Gastrocnemius medialis (tissue), 4 donors: ENCODE results near the gene PANK2. TPM values are rescaled to one million over a fixed set of nuclear protein-coding genes. Genes with fewer than 3 reads are reported as not detected.

ENCODE experiments used
- ATAC-seq, 2 donors: fragments of 150-250 bp; one replicate each; pipeline ENCODE4 v1.9.1; 2016
- DNase-seq, 2 donors: peaks; one replicate each; pipeline ENCODE4 v3.0.0-alpha.2; 2019
- H3K27ac ChIP-seq, 4 donors: fragments of 200-600 bp; sonication (generic); 1 replicate in 1 of 4; 2 replicates in 3 of 4; pipeline ENCODE4 v1.5.1; 2016 to 2018; ENCODE audit warnings: mild to moderate bottlenecking in 2 of 4, moderate library complexity in 1 of 4
- H3K27me3 ChIP-seq, 3 donors: fragments of 200-600 bp; sonication (generic) in 2 of 3; 1 replicate in 1 of 3; 2 replicates in 2 of 3; pipeline versions ENCODE4 v1.5.1 to v1.6.0; 2016 to 2019; ENCODE audit warnings: mild to moderate bottlenecking in 1 of 3, moderate library complexity in 1 of 3
- H3K36me3 ChIP-seq, 2 donors: fragments of 200-600 bp; sonication (generic) in 1 of 2; one replicate each; pipeline ENCODE4 v1.5.1; 2017 to 2018
- H3K4me1 ChIP-seq, 2 donors: fragments of 200-600 bp; sonication (generic) in 1 of 2; one replicate each; pipeline ENCODE4 v1.5.1; 2016 to 2017; ENCODE audit warnings: mild to moderate bottlenecking in 2 of 2
- H3K4me3 ChIP-seq, 4 donors: fragments of 200-600 bp; sonication (generic) in 3 of 4; 1 replicate in 1 of 4; 2 replicates in 3 of 4; pipeline ENCODE4 v1.5.1; 2016 to 2019; ENCODE audit warnings: mild to moderate bottlenecking in 2 of 4
- H3K9me3 ChIP-seq, 3 donors: fragments of 200-600 bp; sonication (generic) in 2 of 3; 1 replicate in 1 of 3; 2 replicates in 2 of 3; pipeline ENCODE4 v1.5.1; 2016 to 2019
- CTCF ChIP-seq, 5 experiments: fragments of 450-650 bp in 3 of 5; fragments of 200-600 bp in 2 of 5; sonication (generic) in 2 of 5; IDR thresholded peaks in 4 of 5; conservative IDR thresholded peaks in 1 of 5; 1 replicate in 4 of 5; 2 replicates in 1 of 5; pipeline ENCODE4 v1.5.1; 2016 to 2019; ENCODE audit warnings: antibody characterized with exemption in 5 of 5, mild to moderate bottlenecking in 3 of 5, moderate library complexity in 3 of 5
- POLR2A ChIP-seq, 2 donors: fragments of 450-650 bp; IDR thresholded peaks; one replicate each; pipeline ENCODE4 v1.6.1; 2017; ENCODE audit warnings: antibody characterized with exemption in 2 of 2, mild to moderate bottlenecking in 2 of 2, moderate library complexity in 2 of 2
- in situ Hi-C, 4 donors: fragments of 200-750 bp; cut with MboI; loops; one replicate each; pipeline versions ENCODE4 v1.15.0 to v1.8.0; 2017; ENCODE audit warnings: low sequenced_read_pairs in 4 of 4
- intact Hi-C: fragments of 100-400 bp; cut with DNase I; formaldehyde crosslinking; loops from one replicate; pipeline ENCODE4 v1.15.1; 2023; ENCODE audit warnings: low total_unique reads
- total RNA-seq, 4 donors: library from RNA; depleted of rRNA; stranded (reverse); fragments of >200 nt; gene quantifications; one replicate each; pipeline versions ENCODE4 v1.1.0 to v1.2.3, GENCODE V29; 2016

PANK2 gene
- total RNA-seq, 4 donors from 2014 or later = 18.2 to 25.8 (median 23.5) TPM

- ATAC-seq (no peak), DNase-seq (no peak)
- peaks cover 3 to 72% of the 10 kb centered on the region in 2 donors for H3K36me3 ChIP-seq
- in situ Hi-C loops = no loop called here
- H3K27me3 ChIP-seq = no peaks in the 10 kb centered on the region
- intact Hi-C loops = no loop called here
- H3K4me1 ChIP-seq = no peaks in the 10 kb centered on the region
- no peak overlapping the region for H3K4me3 ChIP-seq
- H3K27ac ChIP-seq = no peak overlapping the region
- H3K9me3 ChIP-seq = no peaks in the 10 kb centered on the region
- no peak for TF ChIP-seq POLR2A (IDR thresholded peaks at IDR 0.05)
- TF ChIP-seq CTCF (IDR thresholded peaks at IDR 0.05 in 4 of 5, conservative IDR thresholded peaks at IDR 0.05 in 1 of 5) = no peak
Observed at GRCh38 chr20:3866464-3866863, 22.7 kb upstream of the PANK2 start.

DNA sequence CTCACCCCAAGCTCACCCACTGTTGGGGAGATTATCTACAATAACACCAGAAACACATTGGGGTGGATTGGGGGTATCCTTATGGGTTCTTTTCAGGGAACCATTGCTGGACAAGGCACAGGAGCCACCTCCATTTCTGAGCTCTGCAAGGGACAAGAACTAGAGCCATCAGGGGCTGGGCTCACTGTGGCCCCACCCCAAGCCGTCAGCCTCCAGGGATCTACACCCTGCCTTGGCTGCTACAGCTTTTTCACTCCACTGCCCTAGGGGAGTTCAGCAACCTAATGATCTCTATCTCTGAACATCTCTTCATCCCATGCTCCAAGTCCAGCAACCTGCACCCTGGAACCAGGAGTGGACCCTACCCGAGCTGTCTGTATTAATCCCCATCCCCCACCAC, 21.4 kb upstream of the PANK2 start:
- H3K9me3 ChIP-seq = no peaks in the 10 kb centered on the region
- in situ Hi-C loops (no loop called here), intact Hi-C loops (no loop called here)
- DNase-seq = no peak
- H3K4me1 ChIP-seq = peaks cover 0 to 3% of the 10 kb centered on the region in 2 donors
- TF ChIP-seq POLR2A (IDR thresholded peaks at IDR 0.05) (no peak), CTCF (IDR thresholded peaks at IDR 0.05 in 4 of 5, conservative IDR thresholded peaks at IDR 0.05 in 1 of 5) (no peak)
- no peaks in the 10 kb centered on the region for H3K27me3 ChIP-seq
- H3K36me3 ChIP-seq = peaks cover 0 to 72% of the 10 kb centered on the region in 2 donors
- no peak for ATAC-seq
- H3K4me3 ChIP-seq = no peak overlapping the region
- H3K27ac ChIP-seq = no peak overlapping the region

- in situ Hi-C loops (no loop called here), intact Hi-C loops (no loop called here)
- peaks cover 5 to 16% of the 10 kb centered on the region in 2 donors for H3K4me1 ChIP-seq
- H3K36me3 ChIP-seq = peaks cover 0 to 61% of the 10 kb centered on the region in 2 donors
- ATAC-seq (no peak), DNase-seq (no peak)
- TF ChIP-seq CTCF (IDR thresholded peaks at IDR 0.05 in 4 of 5, conservative IDR thresholded peaks at IDR 0.05 in 1 of 5) (no peak), POLR2A (IDR thresholded peaks at IDR 0.05) (no peak)
- H3K27me3 ChIP-seq = no peaks in the 10 kb centered on the region
- H3K27ac ChIP-seq = no peak overlapping the region
- H3K4me3 ChIP-seq = no peak overlapping the region
- no peaks in the 10 kb centered on the region for H3K9me3 ChIP-seq
Observed at GRCh38 chr20:3869839-3870634, 19.1 kb upstream of the PANK2 start.

DNA sequence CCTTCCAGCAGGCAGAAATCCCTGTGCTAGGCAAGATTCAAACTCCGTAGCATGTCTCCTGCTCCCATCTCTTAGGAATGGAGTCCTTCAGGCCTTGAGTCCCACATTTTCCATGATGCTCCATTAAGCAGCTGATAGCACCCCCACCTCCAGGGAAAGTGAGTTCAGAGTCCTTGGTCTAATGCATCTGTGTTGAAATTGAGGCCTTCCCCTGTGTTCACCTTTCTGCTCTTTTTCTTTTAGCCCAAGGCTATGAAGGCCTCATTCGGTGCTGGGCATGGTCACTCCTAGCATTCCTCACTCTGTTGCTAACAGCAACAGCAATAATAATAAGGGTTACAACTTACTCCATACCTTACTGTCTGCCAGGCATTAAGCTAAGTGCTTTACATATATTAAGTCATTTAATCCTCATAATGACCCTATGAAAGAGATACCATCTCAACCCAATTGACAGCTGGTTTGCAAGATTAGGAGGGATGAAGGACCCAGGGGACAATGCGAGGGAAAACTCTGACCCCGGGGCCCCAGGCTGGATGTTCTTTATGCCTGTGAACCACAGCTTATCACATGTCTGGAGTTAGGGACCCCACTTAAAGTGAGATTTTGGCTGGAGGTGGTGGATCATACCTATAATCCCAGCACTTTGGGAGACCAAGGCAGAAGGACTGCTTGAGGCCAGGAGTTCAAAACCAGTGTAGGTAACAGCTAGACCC, 17.5 kb upstream of the PANK2 start:
- DNase-seq = no peak
- H3K4me1 ChIP-seq = peaks cover 5 to 16% of the 10 kb centered on the region in 2 donors
- H3K36me3 ChIP-seq = peaks cover 0 to 44% of the 10 kb centered on the region in 2 donors
- no peak overlapping the region for H3K27ac ChIP-seq
- H3K27me3 ChIP-seq = no peaks in the 10 kb centered on the region
- intact Hi-C loops = no loop called here
- ATAC-seq = no peak
- H3K9me3 ChIP-seq = no peaks in the 10 kb centered on the region
- in situ Hi-C loops = no loop called here
- H3K4me3 ChIP-seq = no peak overlapping the region
- TF ChIP-seq POLR2A (IDR thresholded peaks at IDR 0.05) (no peak), CTCF (IDR thresholded peaks at IDR 0.05 in 4 of 5, conservative IDR thresholded peaks at IDR 0.05 in 1 of 5) (no peak)
